SKM-1 (cell line): ENCODE data around the gene SLC13A5.
"Not testable (repeated sequence)": the region's sequence is repeated elsewhere in the genome, so short reads cannot be mapped to it uniquely, and the experiment has no call there.

Source experiments
- DNase-seq: peaks from one replicate; lab custom pipeline; 2025; ENCODE audit not compliant: unreplicated experiment; lab: John Stamatoyannopoulos, UW

The SLC13A5 gene

GRCh38 chr17:6713130-6713917 is at the start of gene SLC13A5:
Gene SLC13A5 (minus strand): TSS chr17:6713369. CDS start chr17:6713333, 36 bp downstream.
- peak; percentile 4 for DNase-seq

- DNase-seq, result no peak
These were observed 48.6 kb upstream of the SLC13A5 start for GRCh38 chr17:6761779-6762178.

DNA sequence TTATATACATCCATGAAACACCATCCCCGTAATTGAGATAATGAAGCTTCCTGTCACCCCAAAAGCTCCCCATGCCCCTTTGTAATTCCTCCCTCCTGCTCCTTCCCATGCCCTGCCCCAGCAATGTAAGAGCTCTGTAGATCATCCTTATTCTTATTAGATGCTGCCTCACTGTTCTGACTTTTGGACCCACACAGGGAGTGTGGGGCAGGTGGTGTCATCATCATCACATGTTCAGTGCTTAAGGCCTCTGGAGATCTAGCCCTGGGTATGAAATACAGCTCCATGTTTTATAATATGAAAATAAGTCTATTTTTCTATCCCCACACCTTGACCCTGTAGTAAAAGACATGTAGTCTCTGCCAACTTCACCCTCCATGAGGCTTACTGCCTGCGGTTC is 44.6 kb upstream of the SLC13A5 start:
- no peak for DNase-seq

DNA sequence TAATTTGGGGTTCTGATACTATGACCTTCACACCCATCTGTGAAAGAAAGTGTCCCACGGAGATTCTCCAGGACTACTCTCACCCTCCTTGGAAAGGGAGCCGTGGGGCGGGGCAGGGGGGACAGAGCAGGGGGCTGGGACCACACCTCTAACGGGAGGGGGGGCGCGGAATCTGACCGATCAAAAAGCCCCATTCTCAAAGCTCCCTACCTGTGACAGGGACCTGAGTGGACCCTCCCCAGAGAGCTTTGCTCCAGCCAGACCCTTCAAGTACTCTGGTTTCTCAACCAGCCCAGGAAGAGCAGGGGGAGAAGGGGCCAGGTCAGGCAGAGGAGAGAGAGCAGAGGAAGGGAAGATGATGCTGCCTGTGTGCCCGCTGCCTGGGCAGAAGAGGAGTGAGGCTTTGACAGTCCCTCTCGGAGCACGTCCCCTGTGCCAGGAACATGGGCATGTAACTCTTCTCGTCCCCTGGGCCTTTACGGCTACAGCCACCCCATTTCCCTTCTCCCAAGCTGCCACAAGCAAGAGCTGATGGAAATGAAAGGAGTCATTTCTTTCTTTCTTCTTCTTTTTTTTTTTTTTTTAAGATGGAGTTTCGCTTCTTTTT is 43.4 kb upstream of the SLC13A5 start:
- DNase-seq, result no peak

DNA sequence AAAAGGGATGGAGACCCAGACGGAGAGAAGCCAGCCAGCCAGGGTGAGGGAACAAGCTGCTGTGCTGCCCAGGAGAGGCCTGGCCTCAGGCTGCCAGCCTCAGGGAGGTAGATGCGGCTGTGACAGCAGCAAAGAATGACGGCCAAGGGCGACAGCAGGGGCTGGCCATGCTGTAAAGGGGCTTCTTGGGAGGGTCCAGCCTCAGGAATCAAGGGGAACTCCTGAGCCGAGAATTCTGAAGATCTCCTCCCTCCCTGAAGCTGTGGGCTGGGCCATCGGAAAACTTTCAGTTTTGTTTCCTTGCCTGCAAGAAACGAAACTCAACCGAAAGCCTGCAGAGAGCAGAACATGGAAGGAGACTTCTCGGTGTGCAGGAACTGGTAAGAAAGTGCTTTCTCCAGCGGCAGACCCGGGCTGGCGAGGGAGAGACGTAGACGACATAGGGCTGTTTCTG is 42.6 kb upstream of the SLC13A5 start, which contains the start of gene XAF1:
Gene XAF1, plus strand, starts transcription at position 316 of the 454 bp plus-strand sequence. Its CDS starts 33 bp downstream, at position 349.
- no peak for DNase-seq

- DNase-seq, result no peak
These were observed 42.1 kb upstream of the SLC13A5 start for GRCh38 chr17:6755281-6755680.

DNA sequence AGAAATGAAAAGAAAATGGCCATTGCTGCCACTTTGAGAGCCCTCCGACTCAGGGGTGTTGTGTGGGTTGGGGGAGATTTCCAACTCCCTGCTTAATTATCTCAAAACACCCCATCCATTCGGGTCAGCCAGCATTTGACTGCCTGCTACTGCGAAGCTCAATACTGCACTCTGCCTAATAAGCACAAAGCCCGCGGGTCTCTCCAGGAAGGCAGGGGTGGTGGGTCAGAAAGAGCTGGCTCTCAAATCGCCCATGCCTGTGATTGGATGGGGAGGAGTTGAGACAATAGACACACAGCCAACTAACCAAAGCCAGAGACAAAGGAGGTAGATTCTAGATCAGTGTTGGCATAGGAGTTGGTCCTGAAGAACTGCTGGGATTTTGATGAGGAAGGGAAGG is 40.4 kb upstream of the SLC13A5 start:
- no peak for DNase-seq

DNA sequence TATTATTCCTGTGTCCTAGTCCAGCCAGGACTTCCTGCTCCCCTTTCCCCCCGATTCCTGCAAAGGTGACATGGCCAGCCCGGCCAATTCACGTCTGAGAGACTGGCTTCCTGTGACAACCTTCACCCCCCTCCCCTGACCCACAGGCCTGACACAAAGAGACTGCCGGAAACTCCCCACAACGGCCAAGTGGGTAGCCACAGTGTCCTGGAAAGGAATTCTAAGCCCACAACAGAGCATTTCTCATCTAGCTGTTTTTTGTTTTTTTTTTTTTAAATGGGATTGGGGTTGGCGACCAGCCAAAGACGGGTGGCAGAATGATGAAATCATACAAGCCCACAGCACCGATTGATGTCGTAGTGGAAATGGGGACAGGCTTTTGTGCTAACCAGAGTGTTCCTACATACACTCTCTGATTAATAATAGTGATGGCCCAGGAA is 39.9 kb upstream of the SLC13A5 start:
- DNase-seq, result peak; percentile 1

DNA sequence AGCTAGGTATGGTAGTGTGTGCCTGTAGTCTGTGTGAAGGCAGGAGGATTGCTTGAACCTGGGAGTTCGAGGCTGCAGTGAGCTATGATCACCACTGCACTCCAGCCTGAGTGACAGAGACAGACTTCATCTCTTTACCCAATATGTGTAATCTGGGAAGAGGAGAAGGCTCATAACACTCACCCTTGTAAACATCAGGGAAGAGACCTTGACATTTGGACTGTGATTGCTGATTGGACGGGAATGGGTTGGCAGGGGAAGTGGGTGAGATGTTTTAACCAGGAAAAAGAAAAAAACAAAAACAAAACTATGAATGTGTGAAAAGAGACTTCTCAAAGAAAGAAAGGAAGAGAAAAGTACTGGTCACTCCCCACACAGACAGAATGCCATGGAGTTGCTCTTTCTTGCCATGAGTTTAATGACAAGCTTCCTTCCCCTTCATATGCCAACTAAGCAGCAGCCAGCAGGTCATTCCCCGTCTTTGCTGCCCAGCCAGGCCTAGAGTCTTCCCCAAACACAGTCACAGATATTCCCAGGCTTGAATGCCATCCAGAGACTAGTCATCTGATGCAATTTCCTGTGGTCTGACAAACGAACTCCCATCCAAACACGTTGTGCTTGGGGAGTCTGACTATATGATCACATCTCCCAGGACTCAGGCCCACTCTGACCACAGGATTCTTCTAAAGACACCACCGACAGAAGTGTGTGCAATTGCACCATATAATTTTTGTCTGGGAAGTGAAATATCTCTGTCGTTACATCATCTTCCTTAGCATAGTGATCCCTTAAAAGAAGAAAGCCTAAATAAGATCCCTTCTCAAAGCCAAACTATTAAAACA is 39.1 kb upstream of the SLC13A5 start:
- DNase-seq, result peak; percentile 20

- DNase-seq, result no peak
These were observed 36.4 kb upstream of the SLC13A5 start for GRCh38 chr17:6749519-6749918.

GRCh38 chr17:6748617-6749016 is 35.4 kb upstream of the SLC13A5 start:
- DNase-seq, result no peak

DNA sequence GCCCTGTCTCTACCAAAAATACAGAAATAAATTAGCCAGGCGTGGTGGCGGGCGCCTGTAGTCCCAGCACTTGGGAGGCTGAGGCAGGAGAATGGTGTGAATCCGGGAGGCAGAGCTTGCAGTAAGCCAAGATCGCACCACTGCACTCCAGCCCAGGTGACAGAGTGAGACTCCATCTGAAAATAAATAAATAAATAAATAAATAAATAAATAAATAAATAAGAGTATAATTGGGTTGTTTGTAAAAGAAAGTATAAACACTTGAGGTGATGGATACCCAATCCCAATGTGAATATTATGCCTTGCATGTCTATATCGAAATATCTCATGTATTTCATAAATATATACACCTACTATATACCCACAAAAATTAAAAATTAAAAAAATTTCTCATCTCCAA is 33.5 kb upstream of the SLC13A5 start:
- DNase-seq, result not testable (repeated sequence)

- DNase-seq, result no peak
These were observed 16.4 kb upstream of the SLC13A5 start for GRCh38 chr17:6729531-6729930.

DNA sequence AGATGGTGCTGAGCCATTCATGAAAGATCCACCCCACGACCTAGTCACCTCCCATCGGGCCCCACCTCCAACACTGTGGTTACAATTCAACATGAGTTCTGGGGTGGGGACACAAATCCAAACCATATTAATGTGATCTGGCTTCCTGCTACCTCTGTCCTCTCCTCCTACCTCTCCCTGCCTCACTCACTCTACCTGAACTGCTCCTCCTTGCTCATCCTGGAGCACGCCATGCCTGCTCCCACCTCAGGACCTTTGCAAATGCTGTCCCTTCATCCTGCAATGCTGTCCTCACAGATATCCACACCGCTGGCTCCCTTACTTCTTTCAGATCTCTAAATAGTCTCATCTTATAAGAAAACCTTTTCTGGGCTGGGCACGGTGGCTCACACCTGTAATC is 10.8 kb upstream of the SLC13A5 start:
- no peak for DNase-seq

DNA sequence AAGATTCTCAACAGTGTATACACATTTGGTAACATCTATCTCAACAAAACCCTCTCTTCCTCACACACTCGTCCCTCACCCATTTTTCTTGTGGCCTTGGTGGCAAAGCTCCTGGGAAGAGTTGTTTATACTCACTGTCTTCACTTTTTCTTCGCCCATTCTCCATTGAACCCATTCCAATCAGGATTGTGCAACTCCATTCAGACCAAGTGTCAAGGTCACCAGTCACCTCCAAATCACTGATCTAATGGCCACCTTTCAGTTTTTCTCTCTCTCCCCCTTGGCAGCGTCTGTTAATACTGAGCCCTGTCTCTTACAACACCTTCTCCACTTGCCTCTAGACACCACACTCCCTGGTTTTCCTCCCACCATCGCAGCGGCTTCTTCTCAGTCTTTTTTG is 8.6 kb upstream of the SLC13A5 start:
- DNase-seq, result no peak

DNA sequence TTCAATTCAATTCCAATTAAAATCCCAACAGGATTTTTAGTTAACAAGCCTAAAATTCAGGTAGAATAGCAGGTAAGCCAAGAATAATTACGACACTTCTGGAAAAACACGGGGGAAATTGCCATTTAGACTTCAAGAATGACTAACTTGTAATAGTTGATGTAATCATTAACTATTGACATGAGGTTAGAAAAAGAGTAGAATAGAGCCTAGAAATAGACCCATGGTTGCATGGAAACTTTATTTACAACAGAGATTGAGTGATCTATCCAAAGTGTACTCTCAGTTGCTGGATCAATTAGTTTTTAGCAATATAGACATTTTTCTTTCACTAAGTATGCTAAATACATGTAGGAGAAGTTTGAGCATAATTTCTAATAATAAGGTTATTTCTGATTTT is 3.6 kb upstream of the SLC13A5 start:
- no peak for DNase-seq

DNA sequence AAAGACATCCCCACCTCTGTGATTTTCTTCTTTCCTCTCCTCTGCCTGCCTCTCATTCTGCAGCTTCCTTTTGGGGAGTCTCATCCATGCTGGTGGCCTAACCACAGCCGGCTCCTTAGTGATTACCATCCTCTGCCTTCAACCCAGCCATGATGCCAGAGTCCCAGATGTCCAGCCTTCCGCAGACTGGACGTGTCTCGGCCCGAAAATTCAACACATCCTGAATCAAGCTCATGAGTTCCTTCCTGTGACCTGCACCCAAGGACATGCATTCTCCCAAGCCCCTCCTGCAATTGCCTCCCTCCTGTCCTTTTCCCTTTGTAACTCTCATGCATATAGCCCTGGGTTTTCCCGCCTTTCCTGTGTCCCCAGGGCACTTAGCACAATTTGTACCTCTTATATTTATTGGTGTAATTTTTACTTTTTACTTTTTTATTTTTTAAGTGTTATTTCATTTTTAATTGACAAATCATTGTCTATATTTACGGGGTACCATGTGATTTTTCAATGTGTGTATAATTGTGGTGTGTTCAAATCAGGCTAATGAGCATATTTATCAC is 1.2 kb upstream of the SLC13A5 start:
- DNase-seq, result no peak

DNA sequence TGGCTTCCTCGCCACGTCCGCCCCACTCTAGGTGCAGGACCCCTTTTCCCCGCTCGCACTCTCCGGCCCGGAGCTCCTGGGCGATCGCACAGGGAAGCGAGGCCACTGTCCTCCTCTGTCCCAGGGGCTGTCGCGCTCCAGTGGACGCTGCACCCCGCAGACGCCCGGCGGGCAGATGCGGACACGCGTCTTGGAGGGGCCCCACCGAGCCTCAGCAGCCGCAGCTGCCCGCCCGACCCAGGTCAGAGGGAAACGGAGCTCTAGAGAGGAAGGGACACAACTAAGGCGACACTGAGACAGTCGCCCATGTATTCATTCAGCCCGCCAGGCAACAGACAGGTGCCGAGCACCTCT is 726 bp upstream of the SLC13A5 start:
- DNase-seq, result no peak

DNA sequence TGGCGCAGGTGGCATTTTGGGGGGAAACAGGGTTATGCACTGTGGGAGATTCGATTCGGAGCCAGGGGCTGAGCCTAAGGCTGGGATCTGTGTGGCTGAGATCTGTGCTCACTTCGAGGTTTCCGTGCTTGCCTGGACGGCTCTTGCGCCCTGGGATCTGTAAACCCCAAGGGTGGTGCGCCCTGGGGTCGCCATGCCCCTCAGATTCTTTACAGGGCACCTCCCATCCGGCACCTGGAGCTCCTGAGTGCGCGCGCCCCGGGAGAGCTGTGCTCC is 377 bp downstream of the SLC13A5 start:
- no peak for DNase-seq

- peak; percentile 24 for DNase-seq
These were observed 913 bp downstream of the SLC13A5 start for GRCh38 chr17:6712058-6712853.

DNA sequence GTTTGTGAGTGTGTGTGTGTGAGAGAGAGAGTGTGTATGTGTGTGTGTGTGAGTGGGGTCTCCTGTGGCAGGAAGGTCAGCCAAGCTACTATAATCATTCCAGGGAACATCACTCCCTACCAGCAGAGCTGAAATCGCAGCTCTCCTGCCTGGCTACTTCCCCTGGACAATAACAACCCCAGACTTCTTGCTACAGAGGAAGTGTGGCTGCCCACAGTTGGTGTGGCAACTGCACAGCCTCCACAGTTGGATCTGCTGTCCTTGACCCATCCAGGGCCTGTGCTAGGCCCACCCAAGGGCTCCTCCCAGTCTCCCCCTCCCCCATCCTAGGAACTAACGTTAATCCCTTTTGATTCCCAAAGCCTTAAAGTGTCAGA is 1.5 kb downstream of the SLC13A5 start:
- no peak for DNase-seq
